Measurements from ENCODE around the gene HNRNPH2.

The HNRNPH2 gene, protein sequence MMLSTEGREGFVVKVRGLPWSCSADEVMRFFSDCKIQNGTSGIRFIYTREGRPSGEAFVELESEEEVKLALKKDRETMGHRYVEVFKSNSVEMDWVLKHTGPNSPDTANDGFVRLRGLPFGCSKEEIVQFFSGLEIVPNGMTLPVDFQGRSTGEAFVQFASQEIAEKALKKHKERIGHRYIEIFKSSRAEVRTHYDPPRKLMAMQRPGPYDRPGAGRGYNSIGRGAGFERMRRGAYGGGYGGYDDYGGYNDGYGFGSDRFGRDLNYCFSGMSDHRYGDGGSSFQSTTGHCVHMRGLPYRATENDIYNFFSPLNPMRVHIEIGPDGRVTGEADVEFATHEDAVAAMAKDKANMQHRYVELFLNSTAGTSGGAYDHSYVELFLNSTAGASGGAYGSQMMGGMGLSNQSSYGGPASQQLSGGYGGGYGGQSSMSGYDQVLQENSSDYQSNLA

DNA sequence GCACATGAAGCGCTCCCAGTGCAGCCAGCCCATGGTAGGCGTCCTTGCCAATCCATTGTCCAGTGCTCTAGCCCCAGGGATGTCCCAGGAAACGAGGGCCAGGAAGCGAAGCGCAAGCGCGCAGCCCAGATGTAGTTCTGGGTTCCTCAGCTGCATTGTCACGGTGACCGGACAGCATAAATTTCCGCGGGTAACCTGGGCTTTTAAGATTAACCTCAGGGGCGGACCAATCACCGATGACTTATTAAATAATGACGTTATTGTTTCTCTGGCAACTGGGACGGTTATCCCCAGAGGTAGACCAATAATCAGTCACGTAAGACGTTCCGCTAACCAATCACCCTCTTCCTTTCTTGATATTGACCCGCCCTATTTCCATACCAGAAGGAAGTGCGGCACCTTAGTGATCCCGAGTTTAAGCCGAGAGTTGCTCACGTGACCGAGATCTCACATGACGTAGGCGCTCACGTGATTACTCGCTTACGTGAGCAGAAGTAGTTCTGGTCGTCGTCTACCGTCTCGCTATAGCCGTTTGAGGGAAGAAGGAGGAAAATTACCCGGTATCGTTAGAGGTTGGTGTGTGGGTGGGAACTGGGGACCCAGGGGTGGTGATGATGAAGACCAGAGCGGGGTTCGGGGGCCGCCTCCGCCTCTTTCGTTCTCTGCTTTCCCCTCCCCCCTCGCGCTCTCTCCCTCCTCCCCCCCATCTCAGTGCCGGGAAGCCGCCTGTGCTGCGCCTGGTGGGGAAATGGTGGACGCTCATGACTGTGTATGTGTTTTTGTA, at the start of gene HNRNPH2, which contains the start of gene GLA:
Gene HNRNPH2, plus strand, starts transcription at position 475 of the 784 bp plus-strand sequence. CDS start 3,767 bp downstream, outside the sequence.
Gene GLA, minus strand, starts transcription at position 178 of the 784 bp plus-strand sequence. Its CDS starts 22 bp downstream, at position 156.
- peak; percentile 97 for DNase-seq (ENCODE audit: low read depth)

DNA sequence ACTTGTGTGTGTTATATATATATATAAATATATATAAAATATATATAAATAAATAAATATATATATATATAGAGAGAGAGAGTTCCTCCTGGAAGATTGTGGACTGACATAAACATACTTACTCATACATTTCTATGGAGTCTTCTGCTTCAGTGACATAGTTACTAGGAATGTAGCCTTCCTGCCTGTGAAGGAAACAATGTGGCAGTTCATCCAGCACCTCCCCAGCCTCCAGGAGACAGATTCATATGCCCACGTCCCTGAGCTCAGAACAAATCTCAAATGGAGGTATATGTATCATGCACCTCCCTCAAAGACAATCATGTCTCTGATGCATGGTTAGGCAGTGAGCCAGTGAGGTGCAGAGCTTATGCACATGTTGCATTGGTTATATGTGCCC, 48.1 kb upstream of the HNRNPH2 start:
- no peak for DNase-seq (ENCODE audit: low read depth)

DNA sequence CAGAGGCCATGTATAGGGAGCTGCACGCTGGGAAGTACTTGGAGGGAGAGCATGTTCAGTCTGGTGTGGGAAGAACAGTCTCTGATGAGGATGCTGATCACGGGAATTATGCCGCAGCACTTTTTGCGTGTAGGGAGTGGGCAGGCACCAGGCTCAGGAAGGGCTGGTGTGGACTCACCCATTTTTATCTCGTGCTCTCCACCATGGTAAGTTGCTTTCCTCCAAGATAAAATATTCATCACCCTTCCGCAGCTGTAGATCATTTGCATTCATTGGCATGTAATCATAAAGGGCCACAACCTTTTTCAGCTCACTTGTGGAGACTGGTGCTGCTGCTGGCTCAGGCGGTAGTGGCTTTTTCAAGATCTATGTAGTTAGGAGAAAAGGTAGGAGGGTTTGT, 47.6 kb upstream of the HNRNPH2 start:
- no peak for DNase-seq (ENCODE audit: low read depth)

DNA sequence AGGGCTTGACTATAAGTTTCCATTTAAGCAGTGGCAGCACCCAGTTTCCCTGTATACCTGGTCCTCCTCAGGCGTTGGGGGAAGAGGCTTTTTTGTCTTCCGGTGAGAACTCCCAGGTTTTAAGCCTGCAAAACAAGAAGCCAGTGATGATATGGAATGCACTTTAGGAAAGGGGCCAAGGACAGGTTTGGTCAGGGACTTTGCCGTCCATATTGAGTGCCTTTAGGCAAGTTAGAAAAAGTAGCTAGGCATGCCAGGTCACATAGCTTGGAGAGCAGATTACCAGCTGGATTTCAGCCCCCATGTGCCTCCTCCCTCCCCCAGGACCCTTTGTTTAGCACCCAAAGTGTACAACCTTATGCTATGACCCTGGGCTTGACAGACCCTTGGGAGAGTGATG, 45.9 kb upstream of the HNRNPH2 start:
- DNase-seq (ENCODE audit: low read depth) = no peak

DNA sequence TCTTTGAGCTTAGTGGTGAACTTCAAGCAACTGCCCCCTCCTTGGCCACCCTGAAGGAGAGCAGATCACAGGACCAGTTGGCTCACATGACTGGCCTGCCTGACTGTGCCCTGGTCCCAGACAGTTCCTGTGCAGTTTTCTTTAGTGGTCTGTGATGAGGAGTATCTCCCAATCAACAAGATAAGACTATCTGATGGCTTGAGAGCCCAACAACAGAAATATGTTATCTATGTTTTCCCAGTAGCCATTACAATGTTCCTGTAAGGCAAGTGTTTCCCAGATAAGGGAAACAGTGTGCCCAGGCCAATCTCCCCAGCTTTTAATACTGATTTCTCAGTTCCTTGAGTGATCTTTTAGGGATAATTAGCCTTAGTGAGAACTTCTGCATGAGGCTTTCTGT, 45.3 kb upstream of the HNRNPH2 start:
- no peak for DNase-seq (ENCODE audit: low read depth)

DNA sequence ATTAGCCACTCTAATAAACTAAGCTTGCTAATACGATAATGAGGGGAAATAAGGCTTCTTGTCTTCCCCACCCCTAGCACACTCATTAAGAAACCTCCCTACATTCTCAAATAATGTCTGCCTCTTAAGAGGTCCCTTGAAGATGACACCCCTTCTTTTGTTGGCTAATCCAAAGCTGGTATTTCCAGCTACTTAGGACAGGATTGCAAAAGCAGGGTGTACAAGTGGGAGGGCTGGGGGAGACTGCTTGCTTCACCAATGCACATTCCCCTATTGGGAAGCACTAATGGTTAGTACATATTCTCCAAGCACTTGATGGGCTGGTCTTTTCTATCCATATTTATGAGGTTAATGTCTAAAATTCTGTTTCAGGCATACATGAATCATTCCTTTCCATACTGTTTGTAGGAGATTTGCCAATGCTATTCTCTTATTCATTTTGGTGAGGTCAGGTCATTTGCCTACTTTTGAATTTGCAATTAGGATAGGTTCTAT, 42.7 kb upstream of the HNRNPH2 start:
- DNase-seq (ENCODE audit: low read depth) = no peak

DNA sequence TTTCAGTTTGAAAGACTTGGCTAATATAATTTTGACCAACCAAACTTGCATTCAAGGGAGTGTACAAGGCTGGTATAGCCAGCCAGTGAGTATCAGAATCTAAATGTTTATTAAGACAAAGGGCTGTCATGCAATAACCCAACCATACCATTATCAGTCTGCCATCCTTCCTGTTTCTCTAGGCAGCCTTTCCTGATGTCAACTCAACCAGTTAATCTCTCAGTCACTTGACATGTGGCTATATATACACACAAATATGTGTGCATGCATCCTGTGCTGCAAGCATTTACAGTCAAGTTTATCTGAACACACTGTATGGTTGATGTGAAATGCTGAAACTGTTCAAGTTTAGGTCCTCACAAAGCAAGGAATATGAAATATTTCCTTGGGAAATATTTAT, 39.2 kb upstream of the HNRNPH2 start:
- DNase-seq (ENCODE audit: low read depth) = no peak

DNA sequence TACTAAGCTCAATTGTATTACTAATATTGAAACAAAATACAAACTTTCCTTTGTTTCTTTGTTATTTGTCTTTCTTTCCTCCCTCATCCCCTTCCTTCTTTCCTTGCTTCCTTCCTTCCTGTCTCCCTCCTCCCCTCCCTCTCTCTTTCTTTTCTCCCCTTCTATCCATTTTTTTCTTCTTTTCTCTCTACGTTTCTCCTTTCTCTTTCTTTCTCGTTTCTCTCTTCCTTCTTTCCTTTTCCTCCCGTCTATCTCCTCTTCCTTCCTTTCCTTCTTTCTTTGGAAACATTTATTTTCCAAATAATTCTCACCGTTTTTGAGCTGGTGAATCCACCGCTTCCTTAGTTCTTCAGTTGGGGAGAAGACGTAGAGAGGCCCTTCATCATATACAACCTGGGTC, 38.3 kb upstream of the HNRNPH2 start:
- DNase-seq (ENCODE audit: low read depth) = no peak

DNA sequence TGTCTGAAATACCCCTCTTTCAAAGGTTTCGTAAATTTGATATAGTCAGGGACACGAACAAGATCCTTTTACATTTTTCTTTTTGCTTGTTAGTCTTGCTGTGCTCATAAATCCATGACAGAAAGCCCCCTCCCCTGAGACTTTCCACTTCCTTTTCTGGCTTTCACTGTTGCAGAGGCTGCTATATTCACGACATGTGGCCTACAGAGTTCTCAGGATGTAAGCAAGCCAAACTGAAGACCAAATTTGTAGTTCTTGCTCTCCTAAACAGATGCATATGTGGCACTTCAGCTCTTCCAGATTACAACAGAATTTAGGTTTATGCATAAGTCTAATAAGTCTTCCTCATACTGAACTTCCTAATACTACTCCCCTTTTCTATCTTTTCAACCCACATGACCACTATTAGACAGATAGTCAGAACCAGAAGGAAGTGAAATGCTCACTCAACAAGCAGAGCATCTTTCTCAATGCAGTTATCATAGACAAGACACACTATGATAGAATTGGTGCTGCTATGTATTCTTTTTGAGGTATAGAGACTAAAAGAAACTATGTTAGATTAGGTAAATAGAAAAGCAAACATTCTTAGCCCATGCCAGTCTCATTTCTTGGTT, 37.0 kb upstream of the HNRNPH2 start:
- no peak for DNase-seq (ENCODE audit: low read depth)

DNA sequence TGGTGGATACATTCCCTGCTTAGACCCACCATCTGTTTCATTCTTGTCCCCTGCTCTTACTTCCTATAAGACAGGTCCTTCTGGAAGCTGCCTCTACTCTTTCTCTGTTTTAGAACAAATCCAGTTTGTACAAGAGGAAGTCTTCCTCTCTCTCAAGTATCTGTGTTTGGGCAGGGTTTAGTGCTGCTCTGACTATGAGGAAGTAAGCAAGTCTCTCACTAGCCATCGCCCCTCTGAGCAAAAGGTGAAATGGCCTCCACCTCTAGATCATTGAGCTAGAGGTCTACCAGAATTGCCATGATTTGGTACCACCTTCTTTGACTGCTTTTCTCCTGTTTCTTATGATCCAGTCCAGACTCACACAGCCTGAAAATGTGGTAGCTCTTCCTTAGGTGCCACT, 30.5 kb upstream of the HNRNPH2 start:
- DNase-seq (ENCODE audit: low read depth) = no peak

DNA sequence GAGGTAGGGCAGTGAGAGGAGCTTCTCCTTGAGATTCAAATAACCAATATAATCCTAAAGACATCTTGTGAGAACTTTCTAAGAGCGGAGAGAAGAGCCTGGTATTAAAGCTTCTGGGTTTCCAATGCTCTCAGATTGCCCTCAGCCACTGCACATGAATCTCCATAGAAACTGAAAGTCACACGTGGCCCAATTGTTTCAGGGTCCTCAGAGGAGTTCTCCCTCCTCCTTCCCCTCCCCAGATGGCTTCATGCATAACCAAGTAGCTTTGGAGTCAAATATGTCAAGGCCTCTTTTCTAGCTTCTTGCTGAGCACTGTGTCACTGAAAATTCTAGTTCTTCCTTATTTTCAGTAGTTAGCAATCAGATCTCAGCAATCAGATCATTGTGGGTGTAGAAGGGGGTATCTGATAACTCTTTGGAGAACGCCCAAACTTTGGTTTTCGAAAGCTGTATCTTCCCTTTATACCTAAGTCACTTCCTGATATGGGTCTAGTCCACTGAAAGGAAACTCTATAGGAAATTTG, 24.3 kb upstream of the HNRNPH2 start:
- DNase-seq (ENCODE audit: low read depth) = no peak

DNA sequence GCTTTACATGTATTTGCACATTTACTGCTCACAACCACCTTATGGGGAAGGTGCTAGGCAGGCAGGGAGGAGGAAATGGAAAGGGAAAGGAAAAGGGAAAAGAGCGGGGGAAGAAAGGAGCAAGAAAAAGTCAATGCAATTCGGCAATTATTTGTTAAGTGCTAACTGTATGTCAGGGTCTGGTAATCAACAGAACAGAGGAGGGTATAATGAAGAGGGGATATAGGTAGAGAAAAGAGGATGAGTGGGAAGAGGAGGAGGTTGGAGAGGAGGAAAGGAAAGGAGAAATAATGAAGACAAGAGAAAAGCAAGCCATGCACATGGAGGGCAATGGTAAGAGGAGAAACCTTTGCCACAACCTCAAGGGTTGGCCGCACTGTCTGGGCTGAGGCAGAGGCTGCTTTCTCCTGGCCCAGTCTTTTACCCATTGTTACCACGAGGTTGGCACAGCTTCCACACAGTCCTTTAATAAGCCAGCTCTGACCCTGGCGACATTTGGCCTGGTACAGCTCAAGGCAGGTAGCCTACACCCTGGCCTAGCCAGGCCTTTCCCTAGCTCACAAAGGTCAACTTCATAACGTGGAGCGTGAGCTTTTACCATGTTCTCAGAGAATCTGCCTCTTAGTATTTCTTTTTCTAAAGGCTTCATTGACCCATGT, 22.9 kb upstream of the HNRNPH2 start:
- no peak for DNase-seq (ENCODE audit: low read depth)

DNA sequence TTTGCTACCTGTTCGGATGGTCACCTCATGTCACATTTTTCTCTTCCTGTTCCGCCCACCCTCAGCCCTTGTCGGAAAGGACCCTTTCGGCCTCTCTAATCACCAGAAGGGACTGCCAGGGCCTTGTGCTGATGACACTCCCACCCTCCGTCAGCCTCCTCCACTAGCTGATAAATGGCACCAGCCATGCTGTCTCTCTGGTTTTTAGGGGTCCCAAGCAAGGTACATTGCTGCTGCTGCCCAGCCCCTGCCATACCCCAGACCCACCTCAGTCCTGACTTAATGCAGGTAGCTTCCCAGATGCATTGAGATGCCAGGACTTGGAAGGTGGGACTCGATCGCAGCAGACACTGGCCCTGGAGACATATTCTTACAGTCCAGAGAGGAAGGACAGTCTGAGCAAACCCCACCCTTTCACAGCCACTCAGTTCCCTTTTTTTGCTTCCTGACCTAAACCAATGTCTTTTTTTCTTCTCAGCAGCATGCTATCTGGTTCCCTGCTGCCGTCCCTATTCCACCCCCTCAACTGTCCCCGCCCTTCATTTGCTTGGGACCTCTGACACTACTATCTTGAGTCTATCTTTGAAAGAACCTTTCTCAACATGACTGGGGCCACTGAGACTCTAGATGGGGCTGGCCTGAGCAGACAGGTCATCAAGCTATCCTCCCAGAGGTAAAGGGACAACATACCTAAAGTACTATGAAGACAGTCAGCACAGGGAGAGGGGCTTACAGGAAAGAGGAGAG, 22.1 kb upstream of the HNRNPH2 start, which contains the start of gene BTK:
Gene BTK, minus strand, starts transcription at position 397 of the 747 bp plus-strand sequence. CDS start 10,907 bp downstream, outside the sequence.
- DNase-seq (ENCODE audit: low read depth) = no peak

DNA sequence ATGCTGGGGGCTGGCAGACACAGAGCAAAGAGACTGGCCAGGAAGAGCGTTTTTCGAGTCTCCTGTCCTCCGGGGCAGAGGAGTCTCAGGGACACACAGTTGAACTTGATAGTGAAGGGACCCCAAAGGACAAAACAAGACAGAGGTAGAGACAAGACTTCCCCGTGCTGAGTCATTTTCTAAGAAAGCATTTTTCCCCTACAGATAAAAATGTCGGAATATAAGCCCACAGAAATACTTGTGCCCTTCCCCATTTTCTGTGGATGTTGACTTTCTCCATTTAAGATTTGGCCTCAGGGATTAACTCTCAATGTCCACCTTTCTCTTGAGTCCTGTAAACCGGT, 21.5 kb upstream of the HNRNPH2 start:
- DNase-seq (ENCODE audit: low read depth) = no peak

DNA sequence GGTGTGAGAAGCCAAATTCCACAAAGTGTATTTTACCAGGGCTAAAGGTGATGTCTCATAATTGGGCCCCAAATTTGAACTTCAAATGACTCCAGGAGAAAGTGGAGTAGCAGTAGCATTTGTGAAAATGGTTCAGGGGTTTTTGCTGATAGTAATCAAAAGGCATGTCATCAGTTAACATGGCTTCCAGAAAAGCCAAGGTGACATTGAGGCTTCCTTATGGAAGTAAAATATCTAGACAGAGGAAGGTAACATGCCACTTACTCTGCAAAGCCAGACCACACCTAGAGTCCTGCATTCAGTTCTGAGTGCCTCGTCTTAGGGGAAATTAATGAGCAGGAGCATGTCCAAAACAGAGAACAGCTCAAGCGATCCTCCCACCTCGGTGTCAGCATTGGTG, 19.4 kb upstream of the HNRNPH2 start:
- DNase-seq (ENCODE audit: low read depth) = no peak

DNA sequence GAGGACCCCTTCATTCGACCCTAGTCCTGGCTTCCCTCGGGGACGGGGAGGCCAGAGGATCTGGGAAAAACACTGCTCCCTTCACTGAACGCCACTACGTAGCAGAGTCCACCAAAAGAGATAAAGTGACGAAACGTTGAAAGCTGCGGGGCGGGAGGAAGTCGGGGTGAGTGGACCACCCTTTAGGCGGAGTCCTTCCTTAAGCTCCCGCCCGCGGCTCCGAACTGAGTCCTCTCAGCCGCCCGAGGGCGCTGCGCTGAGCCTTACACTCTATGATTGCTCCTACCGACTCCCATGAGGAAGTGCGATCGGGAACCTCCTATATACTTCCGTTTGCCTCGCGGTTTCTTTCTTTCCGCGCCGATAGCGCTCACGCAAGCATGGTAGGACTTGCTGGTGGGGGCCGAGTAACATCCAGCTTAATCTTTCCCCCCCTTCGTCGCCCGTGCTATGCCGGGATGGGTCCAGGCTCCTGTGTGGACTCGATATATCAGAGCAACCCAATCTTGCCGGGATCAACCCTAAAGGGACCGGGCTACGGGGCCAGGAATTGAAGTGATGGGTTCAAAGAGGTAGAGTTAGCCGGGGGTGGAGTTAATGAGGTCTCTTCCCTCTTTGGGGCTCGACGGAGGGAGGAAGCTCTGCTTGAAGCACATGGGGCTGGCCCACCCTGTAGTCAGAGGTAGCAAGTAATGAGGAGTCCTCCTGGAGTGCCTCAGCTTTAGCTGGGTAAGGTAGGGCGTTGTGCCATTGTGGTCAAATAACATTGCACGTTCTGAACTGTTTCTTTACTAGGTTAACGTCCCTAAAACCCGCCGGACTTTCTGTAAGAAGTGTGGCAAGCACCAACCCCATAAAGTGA, 17.1 kb upstream of the HNRNPH2 start, which contains the start of gene RPL36A:
Gene RPL36A, plus strand, starts transcription at position 348 of the 862 bp plus-strand sequence. Its CDS starts 33 bp downstream, at position 381.
- peak; percentile 88 for DNase-seq (ENCODE audit: low read depth)

DNA sequence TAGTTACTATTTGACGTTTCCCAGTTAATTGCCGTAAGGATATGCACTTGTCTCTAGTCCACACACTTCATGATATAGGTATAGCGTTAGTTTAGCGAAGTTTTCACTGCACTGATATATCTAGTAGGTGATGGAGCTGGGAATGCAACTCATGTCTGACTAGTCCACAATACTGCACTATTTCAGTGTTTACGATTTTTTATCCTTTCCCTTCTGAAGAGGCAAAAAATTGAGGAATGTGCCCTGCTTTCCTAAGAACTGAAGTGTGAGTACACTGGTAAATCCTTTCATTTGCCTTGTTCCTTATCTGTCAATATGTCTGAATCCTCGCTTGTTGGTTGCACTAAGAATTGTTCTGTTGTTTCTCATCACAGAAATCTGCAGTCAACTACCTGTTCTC, 16.2 kb upstream of the HNRNPH2 start:
- no peak for DNase-seq (ENCODE audit: low read depth)

DNA sequence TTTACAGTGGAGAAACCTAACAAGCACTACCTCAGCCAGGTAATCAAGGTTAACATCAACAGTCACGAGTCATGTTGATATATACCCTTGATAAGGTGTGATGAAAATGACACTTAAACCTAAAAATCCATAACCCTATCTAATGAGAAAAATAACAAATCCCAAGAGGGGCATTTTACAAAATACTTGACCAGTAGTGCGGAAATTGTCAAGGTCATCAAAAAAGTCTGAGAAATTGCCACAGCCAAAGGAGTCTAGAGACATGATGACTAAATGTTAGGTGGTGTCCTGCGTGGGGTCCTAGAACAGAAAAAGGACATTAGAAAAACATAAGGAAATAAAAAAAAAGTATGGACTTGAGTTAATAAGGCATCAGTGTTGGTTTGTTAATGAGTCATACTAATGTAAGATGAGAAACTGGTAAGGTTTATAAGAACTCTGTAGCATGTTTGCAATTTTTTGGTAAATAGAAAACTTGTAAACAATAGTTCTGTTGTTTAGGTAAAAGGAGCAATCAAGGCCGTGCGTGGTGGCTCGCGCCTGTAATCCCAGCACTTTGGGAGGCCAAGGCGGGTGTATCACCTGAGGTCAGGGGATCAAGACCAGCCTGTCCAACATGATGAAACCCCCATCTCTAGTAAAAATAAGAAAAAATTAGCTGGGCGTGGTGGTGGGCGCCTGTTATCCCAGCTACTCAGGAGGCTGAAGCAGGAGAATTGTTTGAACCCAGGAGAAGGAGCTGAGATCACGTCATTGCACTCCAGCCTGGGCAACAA, 14.3 kb upstream of the HNRNPH2 start:
- no peak for DNase-seq (ENCODE audit: low read depth)

DNA sequence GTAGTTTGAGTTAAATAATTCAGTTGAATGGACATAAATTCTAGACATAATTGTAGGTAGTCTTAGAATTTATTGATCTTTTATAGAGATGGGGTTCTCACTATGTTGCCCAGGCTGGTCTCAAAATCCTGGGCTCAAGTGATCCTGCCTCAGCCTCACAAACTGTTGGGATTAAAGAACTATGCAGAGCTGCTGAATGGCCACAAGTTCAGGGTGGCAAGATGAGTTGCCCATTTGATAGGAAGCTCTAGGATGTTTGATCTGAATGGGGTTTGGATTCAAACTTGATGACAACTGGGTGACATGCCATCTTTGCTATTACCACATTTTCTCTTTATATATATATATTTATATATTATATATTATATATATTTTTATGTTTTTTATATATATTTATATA, 13.7 kb upstream of the HNRNPH2 start:
- no peak for DNase-seq (ENCODE audit: low read depth)
